Measurements from ENCODE around the gene EYS. TPM values are rescaled to one million over a fixed set of nuclear protein-coding genes. Genes with fewer than 3 reads are reported as not detected.

Gene EYS
- total and polyA plus RNA-seq, 9 of the 15 experiments (the other 6 are each of a cell fraction or from before 2014, with no cell fraction given): 0.03 to 0.36 (median 0.10) TPM; not detected in 2

DNA sequence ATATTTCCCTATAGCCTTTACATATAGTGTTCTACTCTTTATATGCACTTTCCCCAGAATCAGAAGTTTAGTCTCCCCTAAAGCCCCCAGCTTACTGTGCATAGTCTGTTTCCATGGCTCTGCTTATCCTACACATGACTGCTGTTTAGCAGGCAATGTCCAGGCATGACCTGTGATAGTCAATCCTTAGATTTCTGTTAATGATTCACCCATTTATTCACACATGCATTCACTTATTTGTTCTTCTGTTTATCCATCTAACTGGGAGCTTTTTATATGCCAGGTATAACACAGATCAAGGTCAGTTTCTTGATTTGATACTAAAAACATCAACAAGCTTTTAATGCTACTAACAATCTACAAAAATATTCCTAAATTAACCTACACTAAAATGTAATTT is 1770.6 kb downstream of the EYS start (continued):
- TF ChIP-seq, protein P1, sequence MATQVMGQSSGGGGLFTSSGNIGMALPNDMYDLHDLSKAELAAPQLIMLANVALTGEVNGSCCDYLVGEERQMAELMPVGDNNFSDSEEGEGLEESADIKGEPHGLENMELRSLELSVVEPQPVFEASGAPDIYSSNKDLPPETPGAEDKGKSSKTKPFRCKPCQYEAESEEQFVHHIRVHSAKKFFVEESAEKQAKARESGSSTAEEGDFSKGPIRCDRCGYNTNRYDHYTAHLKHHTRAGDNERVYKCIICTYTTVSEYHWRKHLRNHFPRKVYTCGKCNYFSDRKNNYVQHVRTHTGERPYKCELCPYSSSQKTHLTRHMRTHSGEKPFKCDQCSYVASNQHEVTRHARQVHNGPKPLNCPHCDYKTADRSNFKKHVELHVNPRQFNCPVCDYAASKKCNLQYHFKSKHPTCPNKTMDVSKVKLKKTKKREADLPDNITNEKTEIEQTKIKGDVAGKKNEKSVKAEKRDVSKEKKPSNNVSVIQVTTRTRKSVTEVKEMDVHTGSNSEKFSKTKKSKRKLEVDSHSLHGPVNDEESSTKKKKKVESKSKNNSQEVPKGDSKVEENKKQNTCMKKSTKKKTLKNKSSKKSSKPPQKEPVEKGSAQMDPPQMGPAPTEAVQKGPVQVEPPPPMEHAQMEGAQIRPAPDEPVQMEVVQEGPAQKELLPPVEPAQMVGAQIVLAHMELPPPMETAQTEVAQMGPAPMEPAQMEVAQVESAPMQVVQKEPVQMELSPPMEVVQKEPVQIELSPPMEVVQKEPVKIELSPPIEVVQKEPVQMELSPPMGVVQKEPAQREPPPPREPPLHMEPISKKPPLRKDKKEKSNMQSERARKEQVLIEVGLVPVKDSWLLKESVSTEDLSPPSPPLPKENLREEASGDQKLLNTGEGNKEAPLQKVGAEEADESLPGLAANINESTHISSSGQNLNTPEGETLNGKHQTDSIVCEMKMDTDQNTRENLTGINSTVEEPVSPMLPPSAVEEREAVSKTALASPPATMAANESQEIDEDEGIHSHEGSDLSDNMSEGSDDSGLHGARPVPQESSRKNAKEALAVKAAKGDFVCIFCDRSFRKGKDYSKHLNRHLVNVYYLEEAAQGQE (IDR thresholded peaks at IDR 0.05; ENCODE audit: borderline replicate concordance): no peak
- TF ChIP-seq, protein P1 (CRISPR knock-in tag; IDR thresholded peaks at IDR 0.05; ENCODE audit: low read depth): no peak
- TF ChIP-seq RFX1 (IDR thresholded peaks at IDR 0.05): no peak
- TF ChIP-seq HNRNPH1 (optimal IDR thresholded peaks at IDR 0.05; ENCODE audit: low read depth, low read length): no peak
- TF ChIP-seq ZSCAN32 (CRISPR knock-in tag; IDR thresholded peaks at IDR 0.05): no peak
